ENCODE measurements around the gene GPNMB.

The GPNMB gene

DNA sequence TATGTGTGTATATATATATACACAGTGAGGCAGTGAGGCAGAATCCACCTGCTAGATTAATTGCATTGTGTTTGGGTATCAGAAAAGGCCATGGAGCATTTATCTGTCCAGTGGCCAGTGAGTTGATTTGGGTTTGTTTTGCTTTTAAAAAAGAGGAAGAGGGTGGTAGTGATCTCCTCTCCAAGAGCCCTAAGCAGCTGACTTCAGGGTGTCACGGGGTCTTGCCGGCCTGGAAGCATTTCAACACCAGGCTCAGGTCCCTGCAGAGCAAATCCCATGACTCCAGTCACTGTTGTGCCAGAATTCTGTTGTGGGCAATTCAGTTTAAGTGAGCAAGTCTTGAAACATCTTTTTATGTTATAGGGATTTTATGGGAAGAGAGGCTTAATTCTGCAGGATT lies 30.6 kb upstream of the GPNMB start:
- no peaks in the 10 kb centered on the region for H4K20me1 ChIP-seq (ENCODE audit: insufficient read depth, low read length, poor library complexity, severe bottlenecking)
- H2AFZ ChIP-seq (ENCODE audit: low read length), result no peak overlapping the region
- H3K79me2 ChIP-seq (ENCODE audit: insufficient read depth, low read length), result no peaks in the 10 kb centered on the region
- H3K9ac ChIP-seq (ENCODE audit: low read depth, low read length, poor library complexity, severe bottlenecking), result no peak overlapping the region
- no peaks in the 10 kb centered on the region for H3F3A ChIP-seq (ENCODE audit: low read depth)
- TF ChIP-seq, protein P1, sequence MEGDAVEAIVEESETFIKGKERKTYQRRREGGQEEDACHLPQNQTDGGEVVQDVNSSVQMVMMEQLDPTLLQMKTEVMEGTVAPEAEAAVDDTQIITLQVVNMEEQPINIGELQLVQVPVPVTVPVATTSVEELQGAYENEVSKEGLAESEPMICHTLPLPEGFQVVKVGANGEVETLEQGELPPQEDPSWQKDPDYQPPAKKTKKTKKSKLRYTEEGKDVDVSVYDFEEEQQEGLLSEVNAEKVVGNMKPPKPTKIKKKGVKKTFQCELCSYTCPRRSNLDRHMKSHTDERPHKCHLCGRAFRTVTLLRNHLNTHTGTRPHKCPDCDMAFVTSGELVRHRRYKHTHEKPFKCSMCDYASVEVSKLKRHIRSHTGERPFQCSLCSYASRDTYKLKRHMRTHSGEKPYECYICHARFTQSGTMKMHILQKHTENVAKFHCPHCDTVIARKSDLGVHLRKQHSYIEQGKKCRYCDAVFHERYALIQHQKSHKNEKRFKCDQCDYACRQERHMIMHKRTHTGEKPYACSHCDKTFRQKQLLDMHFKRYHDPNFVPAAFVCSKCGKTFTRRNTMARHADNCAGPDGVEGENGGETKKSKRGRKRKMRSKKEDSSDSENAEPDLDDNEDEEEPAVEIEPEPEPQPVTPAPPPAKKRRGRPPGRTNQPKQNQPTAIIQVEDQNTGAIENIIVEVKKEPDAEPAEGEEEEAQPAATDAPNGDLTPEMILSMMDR (conservative IDR thresholded peaks at IDR 0.05; ENCODE audit: low read length), result no peak
- no peak for TF ChIP-seq EZH2phosphoT487 (IDR thresholded peaks at IDR 0.05; ENCODE audit: borderline replicate concordance)
- no peaks in the 10 kb centered on the region for H3K27me3 ChIP-seq (ENCODE audit: insufficient read depth, low read length, poor library complexity, severe bottlenecking)
- H3K9me3 ChIP-seq (ENCODE audit: insufficient read depth, low read depth, low read length), result no peaks in the 10 kb centered on the region
- no peaks in the 10 kb centered on the region for H3K9me2 ChIP-seq (replicated peaks; ENCODE audit: low read depth, low read length)
- no peaks in the 10 kb centered on the region for H3K36me3 ChIP-seq (ENCODE audit: insufficient read depth, low read length)
- no peak overlapping the region for H3K4me2 ChIP-seq (ENCODE audit: low read depth, low read length, poor library complexity, severe bottlenecking)
- no peaks in the 10 kb centered on the region for H3K4me1 ChIP-seq (ENCODE audit: insufficient read depth, low read length, poor library complexity, severe bottlenecking)
- H3K4me3 ChIP-seq (ENCODE audit: low read length, poor library complexity, severe bottlenecking), result no peak overlapping the region

DNA sequence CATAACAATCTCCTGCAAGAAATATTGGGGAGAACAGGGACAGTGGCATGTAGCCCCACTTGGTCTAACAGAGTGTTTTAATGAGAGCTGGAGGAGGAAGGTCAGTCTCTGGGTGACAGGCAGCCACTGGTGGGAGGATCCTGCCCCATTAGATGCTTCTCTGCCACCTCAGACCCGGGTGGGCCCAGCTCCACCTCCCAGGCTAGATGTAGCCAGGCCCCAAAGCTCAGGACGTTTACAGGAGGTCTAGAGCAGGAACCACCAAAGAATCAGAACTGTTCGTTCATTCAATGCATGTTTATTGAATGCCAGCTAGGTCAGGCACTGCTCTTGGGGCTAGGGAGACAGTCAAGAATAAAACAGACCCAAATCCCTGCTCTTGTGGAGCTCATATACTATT lies 28.4 kb upstream of the GPNMB start:
- Histone ChIP-seq H3K9me3 (ENCODE audit: insufficient read depth, low read depth, low read length) (no peaks in the 10 kb centered on the region), H2AFZ (ENCODE audit: low read length) (no peak overlapping the region), H3K4me3 (ENCODE audit: low read length, poor library complexity, severe bottlenecking) (no peak overlapping the region), H3K9me2 (replicated peaks; ENCODE audit: low read depth, low read length) (no peaks in the 10 kb centered on the region), H3K36me3 (ENCODE audit: insufficient read depth, low read length) (no peaks in the 10 kb centered on the region), H3K27me3 (ENCODE audit: insufficient read depth, low read length, poor library complexity, severe bottlenecking) (no peaks in the 10 kb centered on the region), H3K4me1 (ENCODE audit: insufficient read depth, low read length, poor library complexity, severe bottlenecking) (no peaks in the 10 kb centered on the region), H3K4me2 (ENCODE audit: low read depth, low read length, poor library complexity, severe bottlenecking) (no peak overlapping the region), H3K9ac (ENCODE audit: low read depth, low read length, poor library complexity, severe bottlenecking) (no peak overlapping the region), H4K20me1 (ENCODE audit: insufficient read depth, low read length, poor library complexity, severe bottlenecking) (no peaks in the 10 kb centered on the region), H3K79me2 (ENCODE audit: insufficient read depth, low read length) (no peaks in the 10 kb centered on the region), H3F3A (ENCODE audit: low read depth) (no peaks in the 10 kb centered on the region)
- TF ChIP-seq, protein P1 (conservative IDR thresholded peaks at IDR 0.05; ENCODE audit: low read length), result no peak
- no peak for TF ChIP-seq EZH2phosphoT487 (IDR thresholded peaks at IDR 0.05; ENCODE audit: borderline replicate concordance)

DNA sequence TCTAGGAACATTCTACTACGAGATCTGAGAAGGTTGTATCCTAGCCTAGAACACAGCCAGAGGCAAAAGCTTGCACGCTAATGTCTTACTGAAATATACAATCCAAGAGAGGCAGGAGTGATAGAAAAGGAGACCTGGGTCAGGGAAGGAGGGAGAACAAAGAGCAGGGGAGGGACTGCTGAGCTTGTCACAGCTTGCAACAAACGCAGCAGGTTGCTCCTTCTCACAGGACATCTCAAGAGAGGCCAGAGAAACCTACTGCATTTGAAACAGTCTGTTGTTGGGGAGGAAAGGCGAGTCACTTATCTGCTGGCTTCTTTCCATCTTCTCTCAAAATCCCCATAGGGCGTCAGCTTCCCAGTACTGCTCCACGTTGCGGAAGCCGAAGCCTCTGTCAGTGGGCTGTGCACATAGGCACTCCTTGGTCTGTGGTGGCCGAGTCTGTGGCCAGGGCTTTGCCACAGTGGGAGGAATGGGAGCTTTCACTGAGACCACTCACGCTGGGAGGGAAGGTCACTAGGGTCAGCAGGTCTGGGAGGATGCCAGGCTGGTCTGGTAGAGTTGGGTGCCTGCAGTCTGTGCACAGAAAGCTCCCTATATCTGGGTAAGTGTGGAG lies 25.8 kb upstream of the GPNMB start:
- H3K4me2 ChIP-seq (ENCODE audit: low read depth, low read length, poor library complexity, severe bottlenecking), result no peak overlapping the region
- no peak overlapping the region for H3K9ac ChIP-seq (ENCODE audit: low read depth, low read length, poor library complexity, severe bottlenecking)
- TF ChIP-seq, protein P1 (conservative IDR thresholded peaks at IDR 0.05; ENCODE audit: low read length), result no peak
- no peak for TF ChIP-seq EZH2phosphoT487 (IDR thresholded peaks at IDR 0.05; ENCODE audit: borderline replicate concordance)
- H2AFZ ChIP-seq (ENCODE audit: low read length), result no peak overlapping the region
- no peaks in the 10 kb centered on the region for H3K27me3 ChIP-seq (ENCODE audit: insufficient read depth, low read length, poor library complexity, severe bottlenecking)
- H4K20me1 ChIP-seq (ENCODE audit: insufficient read depth, low read length, poor library complexity, severe bottlenecking), result no peaks in the 10 kb centered on the region
- H3F3A ChIP-seq (ENCODE audit: low read depth), result no peaks in the 10 kb centered on the region
- no peaks in the 10 kb centered on the region for H3K9me3 ChIP-seq (ENCODE audit: insufficient read depth, low read depth, low read length)
- H3K4me3 ChIP-seq (ENCODE audit: low read length, poor library complexity, severe bottlenecking), result no peak overlapping the region
- H3K79me2 ChIP-seq (ENCODE audit: insufficient read depth, low read length), result no peaks in the 10 kb centered on the region
- no peaks in the 10 kb centered on the region for H3K9me2 ChIP-seq (replicated peaks; ENCODE audit: low read depth, low read length)
- no peaks in the 10 kb centered on the region for H3K36me3 ChIP-seq (ENCODE audit: insufficient read depth, low read length)
- no peaks in the 10 kb centered on the region for H3K4me1 ChIP-seq (ENCODE audit: insufficient read depth, low read length, poor library complexity, severe bottlenecking)

Measured in Loucy (cell line).